Measurements from ENCODE around the gene THSD4.

Gene THSD4

GRCh38 chr15:71333839-71334238 is 218.6 kb downstream of the THSD4 start:
- no peak for DNase-seq

GRCh38 chr15:71334434-71334833 is 219.2 kb downstream of the THSD4 start:
- DNase-seq, result no peak

GRCh38 chr15:71334873-71335272 is 219.6 kb downstream of the THSD4 start:
- no peak for DNase-seq

GRCh38 chr15:71335591-71335990 is 220.3 kb downstream of the THSD4 start:
- DNase-seq, result no peak

GRCh38 chr15:71336671-71337070 is 221.4 kb downstream of the THSD4 start:
- no peak for DNase-seq

- no peak for DNase-seq
These were observed 222.1 kb downstream of the THSD4 start for GRCh38 chr15:71337197-71337845.

- DNase-seq, result no peak
These were observed 223.0 kb downstream of the THSD4 start for GRCh38 chr15:71338265-71338664.

GRCh38 chr15:71338827-71339542 is 223.7 kb downstream of the THSD4 start:
- no peak for DNase-seq

GRCh38 chr15:71341811-71342550 is 226.7 kb downstream of the THSD4 start:
- DNase-seq, result no peak

GRCh38 chr15:71342658-71343057 is 227.4 kb downstream of the THSD4 start:
- DNase-seq, result no peak

GRCh38 chr15:71344316-71344715 is 229.0 kb downstream of the THSD4 start:
- DNase-seq, result peak; percentile 4

GRCh38 chr15:71345186-71345585 is 229.9 kb downstream of the THSD4 start:
- no peak for DNase-seq

GRCh38 chr15:71346464-71346863 is 231.2 kb downstream of the THSD4 start:
- DNase-seq, result no peak

GRCh38 chr15:71348597-71348996 is 233.3 kb downstream of the THSD4 start:
- no peak for DNase-seq

- no peak for DNase-seq
These were observed 234.1 kb downstream of the THSD4 start for GRCh38 chr15:71349336-71349735.

- DNase-seq, result no peak
These were observed 234.7 kb downstream of the THSD4 start for GRCh38 chr15:71349736-71350526.

- no peak for DNase-seq
These were observed 235.5 kb downstream of the THSD4 start for GRCh38 chr15:71350622-71351378.

GRCh38 chr15:71352125-71352524 is 236.9 kb downstream of the THSD4 start:
- no peak for DNase-seq

GRCh38 chr15:71352765-71353164 is 237.5 kb downstream of the THSD4 start:
- DNase-seq, result no peak

GRCh38 chr15:71353171-71353570 is 237.9 kb downstream of the THSD4 start:
- no peak for DNase-seq

GRCh38 chr15:71355268-71355667 is 240.0 kb downstream of the THSD4 start:
- no peak for DNase-seq

- no peak for DNase-seq
These were observed 242.1 kb downstream of the THSD4 start for GRCh38 chr15:71357321-71357732.
